K562 (cell line): Measurements from ENCODE around the gene RBMY1D.

ENCODE experiments used
- CEBPZ ChIP-seq: fragments of 150-350 bp; IDR thresholded peaks from 2 replicates; pipeline ENCODE4 v1.6.1; 2014; ENCODE audit warnings: low read depth, mild to moderate bottlenecking, low read length, borderline replicate concordance
- CREB1 ChIP-seq, 2 experiments: sonication (generic) in 1 of 2; formaldehyde crosslinking in 1 of 2; IDR thresholded peaks; 2 replicates each; pipeline versions ENCODE4 v1.6.1 to v1.8.0; 2012 to 2022; ENCODE audit warnings: inconsistent platforms in 1 of 2, mild to moderate bottlenecking in 1 of 2, missing genetic modification reagents in 1 of 2, moderate library complexity in 1 of 2
- CREB3L1 ChIP-seq: fragments of 450-650 bp; IDR thresholded peaks from 2 replicates; pipeline ENCODE4 v1.6.1; 2014; ENCODE audit warnings: low read depth, mild to moderate bottlenecking, moderate library complexity, borderline replicate concordance
- CTCF ChIP-seq, 3 experiments: IDR thresholded peaks in 2 of 3; conservative IDR thresholded peaks in 1 of 3; 2 replicates each; pipeline ENCODE4 v1.5.1; 2011 to 2012; ENCODE audit warnings: low read length in 3 of 3, mild to moderate bottlenecking in 3 of 3, control low read depth in 2 of 3, improper control_type of control experiment in 1 of 3, inconsistent platforms in 1 of 3, low read depth in 1 of 3, mixed read lengths in 1 of 3, moderate library complexity in 1 of 3; ENCODE audit not compliant: insufficient read depth in 2 of 3
- E2F1 ChIP-seq: sonication (generic); formaldehyde crosslinking; IDR thresholded peaks from 2 replicates; pipeline ENCODE4 v1.8.1; 2023; ENCODE audit warnings: mild to moderate bottlenecking, missing genetic modification reagents, moderate library complexity
- FOXP1 ChIP-seq: sonication (generic); formaldehyde crosslinking; IDR thresholded peaks from 2 replicates; pipeline ENCODE4 v1.8.0; 2022; ENCODE audit warnings: mild to moderate bottlenecking, missing genetic modification reagents
- HDAC6 ChIP-seq: IDR thresholded peaks from 2 replicates; pipeline ENCODE4 v1.6.1; 2012; ENCODE audit warnings: low read depth, mild to moderate bottlenecking, control low read depth, inconsistent platforms, low read length, moderate library complexity
- MAFG ChIP-seq: fragments of 450-650 bp; conservative IDR thresholded peaks from 2 replicates; pipeline ENCODE4 v1.6.1; 2016; ENCODE audit warnings: missing genetic modification characterization, missing compliant biosample characterization
- MXD1 ChIP-seq: fragments of 250-450 bp; sonication (Bioruptor Pico); IDR thresholded peaks from 2 replicates; pipeline ENCODE4 v1.8.0; 2021; ENCODE audit warnings: borderline replicate concordance, mild to moderate bottlenecking, moderate library complexity; ENCODE audit not compliant: poor library complexity, severe bottlenecking
- POLR2A ChIP-seq: fragments of 450-650 bp; conservative IDR thresholded peaks from 2 replicates; pipeline ENCODE4 v1.6.1; 2016
- SMC3 ChIP-seq: conservative IDR thresholded peaks from 2 replicates; pipeline ENCODE4 v1.6.1; 2011; ENCODE audit warnings: low read depth, low read length, improper control_type of control experiment; ENCODE audit not compliant: insufficient read depth
- ZNF212 ChIP-seq: fragments of 450-650 bp; formaldehyde crosslinking; IDR thresholded peaks from 2 replicates; pipeline ENCODE4 v1.4.0; 2020; ENCODE audit warnings: mild to moderate bottlenecking
- ZNF561 ChIP-seq: fragments of 450-650 bp; formaldehyde crosslinking; conservative IDR thresholded peaks from 2 replicates; pipeline ENCODE4 v1.4.0; 2020; ENCODE audit warnings: mild to moderate bottlenecking, moderate library complexity

- TF ChIP-seq CTCF (IDR thresholded peaks at IDR 0.05 in 2 of 3, conservative IDR thresholded peaks at IDR 0.05 in 1 of 3; ENCODE audit: insufficient read depth in 2 of 3, low read depth in 1 of 3, low read length in 3 of 3) = no peak
- TF ChIP-seq MAFG (tag) = no peak
- no peak for TF ChIP-seq CREB3L1
- no peak for TF ChIP-seq POLR2A
- no peak for TF ChIP-seq CEBPZ
- no peak for TF ChIP-seq HDAC6
- no peak for TF ChIP-seq CREB1 (IDR thresholded peaks at IDR 0.05)
- TF ChIP-seq CREB1 (CRISPR knock-in tag; IDR thresholded peaks at IDR 0.05) = no peak
- no peak for TF ChIP-seq E2F1
- no peak for TF ChIP-seq ZNF561
- TF ChIP-seq MXD1 (CRISPR knock-in tag) = no peak
- TF ChIP-seq FOXP1 (CRISPR knock-in tag) = no peak
- no peak for TF ChIP-seq ZNF212
- TF ChIP-seq SMC3 = no peak
Measured at GRCh38 chrY:21839489-21839888, 54.8 kb downstream of the RBMY1D start.
